HEK293 (cell line): Measurements from ENCODE around the gene RPL11.
"Not testable (repeated sequence)": the region's sequence is repeated elsewhere in the genome, so short reads cannot be mapped to it uniquely, and the experiment has no call there.

ENCODE experiments used
- CTCF ChIA-PET: fragments of 350-600 bp; formaldehyde crosslinking; extraction: SDS; loops from one replicate; lab custom pipeline; 2021; ENCODE audit warnings: antibody characterized with exemption; lab: Yijun Ruan, JAX
- POLR2A ChIA-PET: fragments of 300-600 bp; formaldehyde crosslinking; extraction: SDS; loops from one replicate; lab custom pipeline; 2020; ENCODE audit warnings: antibody characterized with exemption, inconsistent platforms; lab: Yijun Ruan, JAX
- H3K27ac ChIP-seq: fragments of 200-500 bp; sonication (Bioruptor generic); 2 replicates; pipeline ENCODE4 v1.5.1; 2014; ENCODE audit warnings: low read depth, low read length, control low read depth, inconsistent platforms; ENCODE audit errors: extremely low read depth
- H3K36me3 ChIP-seq, 2 experiments: fragments of 200-500 bp in 1 of 2; sonication (Bioruptor generic) in 1 of 2; 1 replicate in 1 of 2; 2 replicates in 1 of 2; pipeline ENCODE4 v1.5.1; 2014 to 2017; ENCODE audit warnings: inconsistent platforms in 2 of 2, low read length in 2 of 2; ENCODE audit not compliant: control insufficient read depth in 2 of 2, insufficient read depth in 1 of 2
- H3K4me1 ChIP-seq: fragments of 200-500 bp; sonication (Bioruptor generic); 2 replicates; pipeline ENCODE4 v1.5.1; 2014; ENCODE audit warnings: mild to moderate bottlenecking, low read length, inconsistent platforms; ENCODE audit not compliant: control insufficient read depth, insufficient read depth
- H3K4me3 ChIP-seq: 2 replicates; pipeline ENCODE4 v1.5.1; 2011; ENCODE audit warnings: low read depth, mild to moderate bottlenecking, control low read depth, low read length, moderate library complexity
- H3K9me3 ChIP-seq: fragments of 200-500 bp; sonication (Bioruptor generic); 2 replicates; pipeline ENCODE4 v1.5.1; 2014; ENCODE audit warnings: low read depth, low read length, inconsistent platforms; ENCODE audit not compliant: control insufficient read depth, insufficient read depth
- GFI1B ChIP-seq: fragments of 450-650 bp; formaldehyde crosslinking; IDR thresholded peaks from 2 replicates; pipeline ENCODE4 v1.5.1; 2016; ENCODE audit warnings: missing biosample characterization, missing genetic modification characterization
- KLF17 ChIP-seq: fragments of 450-650 bp; formaldehyde crosslinking; IDR thresholded peaks from 2 replicates; pipeline ENCODE4 v1.5.1; 2016; ENCODE audit warnings: missing biosample characterization, missing genetic modification characterization
- KLF9 ChIP-seq: fragments of 450-650 bp; formaldehyde crosslinking; IDR thresholded peaks from 2 replicates; pipeline ENCODE4 v1.5.1; 2016; ENCODE audit warnings: missing biosample characterization, missing genetic modification characterization, low read depth
- SCRT1 ChIP-seq: fragments of 450-650 bp; formaldehyde crosslinking; IDR thresholded peaks from 2 replicates; pipeline ENCODE4 v1.5.1; 2016; ENCODE audit warnings: missing biosample characterization, missing genetic modification characterization, borderline replicate concordance
- SCRT2 ChIP-seq: fragments of 450-650 bp; formaldehyde crosslinking; IDR thresholded peaks from 2 replicates; pipeline ENCODE4 v1.5.1; 2016; ENCODE audit warnings: missing biosample characterization, missing genetic modification characterization
- ZNF132 ChIP-seq: fragments of 450-650 bp; formaldehyde crosslinking; IDR thresholded peaks from 2 replicates; pipeline ENCODE4 v1.5.1; 2017; ENCODE audit warnings: missing biosample characterization, missing genetic modification characterization, borderline replicate concordance
- ZNF157 ChIP-seq: fragments of 450-650 bp; formaldehyde crosslinking; IDR thresholded peaks from 2 replicates; pipeline ENCODE4 v1.5.1; 2016; ENCODE audit warnings: missing biosample characterization, missing genetic modification characterization
- ZNF19 ChIP-seq: fragments of 450-650 bp; formaldehyde crosslinking; IDR thresholded peaks from 2 replicates; pipeline ENCODE4; 2016; ENCODE audit warnings: missing biosample characterization, missing genetic modification characterization, low read depth
- ZNF223 ChIP-seq: fragments of 450-650 bp; formaldehyde crosslinking; IDR thresholded peaks from 2 replicates; pipeline ENCODE4 v1.5.1; 2016; ENCODE audit warnings: missing biosample characterization, missing genetic modification characterization
- ZNF248 ChIP-seq: fragments of 450-650 bp; formaldehyde crosslinking; IDR thresholded peaks from 2 replicates; pipeline ENCODE4 v1.5.1; 2017; ENCODE audit warnings: missing biosample characterization, missing genetic modification characterization
- ZNF391 ChIP-seq: fragments of 450-650 bp; formaldehyde crosslinking; IDR thresholded peaks from 2 replicates; pipeline ENCODE4 v1.5.1; 2016; ENCODE audit warnings: low read depth, missing biosample characterization, missing genetic modification characterization, borderline replicate concordance
- ZNF488 ChIP-seq: fragments of 450-650 bp; formaldehyde crosslinking; IDR thresholded peaks from 2 replicates; pipeline ENCODE4 v1.5.1; 2016; ENCODE audit warnings: missing biosample characterization, missing genetic modification characterization
- ZNF645 ChIP-seq: fragments of 450-650 bp; formaldehyde crosslinking; IDR thresholded peaks from 2 replicates; pipeline ENCODE4; 2016; ENCODE audit warnings: missing biosample characterization, missing genetic modification characterization
- ZNF707 ChIP-seq: fragments of 450-650 bp; formaldehyde crosslinking; IDR thresholded peaks from 2 replicates; pipeline ENCODE4 v1.5.1; 2016; ENCODE audit warnings: missing biosample characterization, missing genetic modification characterization
- TF ChIP-seq, protein P1 (sequence below): fragments of 450-650 bp; formaldehyde crosslinking; IDR thresholded peaks from 2 replicates; pipeline ENCODE4 v1.5.1; 2016; ENCODE audit warnings: missing biosample characterization, missing genetic modification characterization, borderline replicate concordance
- TF ChIP-seq, protein P2 (sequence below): fragments of 450-650 bp; formaldehyde crosslinking; IDR thresholded peaks from 2 replicates; pipeline ENCODE4 v1.5.1; 2016; ENCODE audit warnings: missing biosample characterization, missing genetic modification characterization

Gene RPL11

DNA sequence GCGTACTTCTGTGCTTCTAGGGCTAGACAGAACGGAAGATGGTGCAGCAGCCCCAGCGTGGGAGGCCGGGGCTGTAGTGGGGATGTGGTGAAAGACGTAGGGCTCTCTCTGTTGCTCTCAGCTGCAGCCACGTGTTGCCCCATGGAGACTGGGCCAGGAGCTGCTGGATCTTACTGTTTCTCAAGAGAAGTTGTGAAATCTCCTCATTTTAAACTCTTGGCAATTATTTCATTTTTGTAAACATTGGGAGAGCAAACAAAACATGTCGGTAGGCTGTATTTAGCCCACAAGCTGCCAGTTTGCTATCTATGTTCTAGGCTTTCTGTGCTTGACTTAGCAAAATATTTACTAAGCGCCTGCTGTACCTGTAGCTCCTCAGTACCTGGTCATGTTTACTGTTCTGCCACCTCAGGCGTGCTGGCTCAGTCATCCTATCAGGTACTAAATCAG is 35.8 kb downstream of the RPL11 start:
- CTCF ChIA-PET, result interaction anchor here (0.6 to 1.6 kb wide), 4 partner anchors 9 to 664 kb away, joined by 3 to 4 read pairs (median 4); no protein-coding TSS in a partner anchor
- no peak overlapping the region for H3K4me3 ChIP-seq
- no peak overlapping the region for H3K27ac ChIP-seq
- H3K4me1 ChIP-seq, result no peaks in the 10 kb centered on the region
- H3K36me3 ChIP-seq, result no peaks in the 10 kb centered on the region; a peak in 1 of 3 replicates
- TF ChIP-seq ZNF157 (tag by site-specific recombination) (no peak), ZNF645 (tag by site-specific recombination) (no peak), ZNF488 (tag by site-specific recombination) (no peak), SCRT2 (tag by site-specific recombination) (peak; percentile 85), SCRT1 (tag by site-specific recombination) (0 out of 2 replicates have a peak, but pooled peaks have one; percentile 16), ZNF19 (tag by site-specific recombination) (no peak), KLF17 (tag by site-specific recombination) (no peak)
- TF ChIP-seq, all 188 proteins: peak for 2
- POLR2A ChIA-PET, result no interaction called here
- H3K9me3 ChIP-seq, result no peaks in the 10 kb centered on the region

- TF ChIP-seq GFI1B (tag by site-specific recombination), result no peak
- no peak for TF ChIP-seq ZNF707
- TF ChIP-seq, protein P1, sequence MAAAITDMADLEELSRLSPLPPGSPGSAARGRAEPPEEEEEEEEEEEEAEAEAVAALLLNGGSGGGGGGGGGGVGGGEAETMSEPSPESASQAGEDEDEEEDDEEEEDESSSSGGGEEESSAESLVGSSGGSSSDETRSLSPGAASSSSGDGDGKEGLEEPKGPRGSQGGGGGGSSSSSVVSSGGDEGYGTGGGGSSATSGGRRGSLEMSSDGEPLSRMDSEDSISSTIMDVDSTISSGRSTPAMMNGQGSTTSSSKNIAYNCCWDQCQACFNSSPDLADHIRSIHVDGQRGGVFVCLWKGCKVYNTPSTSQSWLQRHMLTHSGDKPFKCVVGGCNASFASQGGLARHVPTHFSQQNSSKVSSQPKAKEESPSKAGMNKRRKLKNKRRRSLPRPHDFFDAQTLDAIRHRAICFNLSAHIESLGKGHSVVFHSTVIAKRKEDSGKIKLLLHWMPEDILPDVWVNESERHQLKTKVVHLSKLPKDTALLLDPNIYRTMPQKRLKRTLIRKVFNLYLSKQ (tag by site-specific recombination), result no peak
- no peak for TF ChIP-seq ZNF391 (tag by site-specific recombination)
- TF ChIP-seq KLF9, result no peak
- no peak for TF ChIP-seq ZNF132 (tag by site-specific recombination)
- TF ChIP-seq ZNF223 (tag by site-specific recombination), result no peak
- TF ChIP-seq, protein P2, sequence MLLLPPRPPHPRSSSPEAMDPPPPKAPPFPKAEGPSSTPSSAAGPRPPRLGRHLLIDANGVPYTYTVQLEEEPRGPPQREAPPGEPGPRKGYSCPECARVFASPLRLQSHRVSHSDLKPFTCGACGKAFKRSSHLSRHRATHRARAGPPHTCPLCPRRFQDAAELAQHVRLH (tag by site-specific recombination), result no peak
- no peak for TF ChIP-seq ZNF248
- H3K4me3 ChIP-seq, result no peak overlapping the region
- no peaks in the 10 kb centered on the region for H3K4me1 ChIP-seq
- ChIA-PET CTCF (no interaction called here), POLR2A (interaction anchor here (1.1 to 1.2 kb wide), 2 partner anchors 11 to 14 kb away, joined by 3 to 6 read pairs; partner anchors contain the start of gene ELOA)
- no peaks in the 10 kb centered on the region for H3K9me3 ChIP-seq
- H3K27ac ChIP-seq, result no peak overlapping the region
- no peaks in the 10 kb centered on the region; a peak in 1 of 3 replicates for H3K36me3 ChIP-seq
Observed at GRCh38 chr1:23732363-23733224, 41.0 kb downstream of the RPL11 start.

- CTCF ChIA-PET, result interaction anchor here (0.6 kb wide), 1 partner anchor 239 kb away, joined by 3 read pairs; no protein-coding TSS in a partner anchor
Observed at GRCh38 chr1:23733281-23733680, 41.7 kb downstream of the RPL11 start.

More at GRCh38 chr1:23733281-23733680, 41.7 kb downstream of the RPL11 start:
- H3K4me3 ChIP-seq, H3K4me1 ChIP-seq, H3K36me3 ChIP-seq, H3K27ac ChIP-seq, H3K9me3 ChIP-seq: not testable (repeated sequence)
- POLR2A ChIA-PET, result interaction anchor here (1.1 kb wide), 1 partner anchor 10 kb away, joined by 3 read pairs; the partner anchor contains the start of gene ELOA
